HG03571 (cell line): Measurements from ENCODE around the gene MT1H.
"Not testable (repeated sequence)": the region's sequence is repeated elsewhere in the genome, so short reads cannot be mapped to it uniquely, and the experiment has no call there.

Source experiments
- ATAC-seq: cut with Tn5 transposase; IDR thresholded peaks from one replicate; pipeline ENCODE4 v1.9.1; 2021; ENCODE audit not compliant: unreplicated experiment

Gene MT1H

GRCh38 chr16:56664506-56664905 lies 5.1 kb upstream of the MT1H start:
- ATAC-seq, result no peak

- not testable (repeated sequence) for ATAC-seq
Measured at GRCh38 chr16:56665286-56666261, 4.0 kb upstream of the MT1H start.

GRCh38 chr16:56667581-56668571 lies 1.7 kb upstream of the MT1H start, which contains the start of gene MT1G:
Gene MT1G (minus strand): TSS chr16:56668065. CDS start chr16:56667993, 72 bp downstream.
- ATAC-seq, result no peak

- ATAC-seq, result no peak
Measured at GRCh38 chr16:56669840-56670619, 416 bp downstream of the MT1H start.

- no peak for ATAC-seq
Measured at GRCh38 chr16:56670620-56670934, 963 bp downstream of the MT1H start.

GRCh38 chr16:56671691-56672090 lies 2.1 kb downstream of the MT1H start:
- not testable (repeated sequence) for ATAC-seq

GRCh38 chr16:56672171-56672570 lies 2.6 kb downstream of the MT1H start:
- ATAC-seq, result not testable (repeated sequence)

GRCh38 chr16:56672761-56673536 lies 3.3 kb downstream of the MT1H start:
- ATAC-seq, result no peak

GRCh38 chr16:56673921-56674320 lies 4.3 kb downstream of the MT1H start:
- no peak for ATAC-seq

GRCh38 chr16:56674570-56674969 lies 5.0 kb downstream of the MT1H start:
- ATAC-seq, result not testable (repeated sequence)

- ATAC-seq, result no peak
Measured at GRCh38 chr16:56675685-56676210, 6.1 kb downstream of the MT1H start.

GRCh38 chr16:56677474-56677873 lies 7.9 kb downstream of the MT1H start:
- no peak for ATAC-seq

GRCh38 chr16:56679078-56679730 lies 9.6 kb downstream of the MT1H start:
- ATAC-seq, result no peak

GRCh38 chr16:56679818-56680217 lies 10.2 kb downstream of the MT1H start:
- ATAC-seq, result no peak

- peak; percentile 97 for ATAC-seq
Measured at GRCh38 chr16:56681939-56682702, 12.5 kb downstream of the MT1H start, which contains the start of gene MT1X. Gene MT1X (plus strand): TSS chr16:56682470. CDS start chr16:56682541, 71 bp downstream.

GRCh38 chr16:56682703-56683397 lies 13.2 kb downstream of the MT1H start:
- ATAC-seq, result no peak

GRCh38 chr16:56683424-56684172 lies 14.0 kb downstream of the MT1H start:
- no peak for ATAC-seq
